HG03066 (cell line): ENCODE measurements around the gene CARD9.
"Not testable (repeated sequence)": the region's sequence is repeated elsewhere in the genome, so short reads cannot be mapped to it uniquely, and the experiment has no call there.

Source experiments
- ATAC-seq: cut with Tn5 transposase; IDR thresholded peaks from one replicate; pipeline ENCODE4 v1.9.1; 2021; ENCODE audit warnings: low read depth; ENCODE audit not compliant: unreplicated experiment

CARD9 gene

DNA sequence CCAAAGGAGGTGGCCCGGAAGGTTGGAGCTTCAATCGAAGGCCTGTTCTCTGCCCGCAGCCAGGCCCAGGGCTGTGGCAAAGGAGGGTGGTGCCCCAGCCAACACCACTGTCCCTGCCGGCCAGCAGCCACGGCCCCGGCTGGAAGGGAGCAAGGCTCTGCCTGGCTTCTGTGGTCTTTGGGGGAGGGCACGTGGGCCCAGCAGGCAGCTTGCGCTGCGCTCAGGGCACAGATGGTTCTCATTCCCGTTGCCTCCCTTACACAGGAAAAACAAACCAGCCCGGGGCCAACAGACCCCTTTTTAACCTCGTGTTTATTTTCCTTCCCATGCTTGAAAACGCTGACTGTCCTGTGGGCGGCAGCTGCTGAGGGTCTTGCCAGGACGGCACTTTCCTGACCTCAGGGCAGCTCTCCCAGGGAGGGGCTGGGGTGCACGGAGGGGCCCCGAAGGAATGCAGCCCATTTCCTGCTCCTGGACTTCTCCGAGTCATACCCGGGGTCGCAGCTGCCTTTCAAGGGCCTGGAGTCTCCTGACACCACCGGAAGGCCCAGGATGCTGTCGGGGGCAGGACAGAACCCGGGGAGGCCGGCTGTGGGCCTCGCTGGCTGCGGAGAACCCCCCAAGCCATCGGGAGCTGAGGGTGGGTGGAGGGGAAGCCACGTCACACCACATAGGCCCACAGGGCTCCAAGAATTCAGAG, 47.3 kb downstream of the CARD9 start:
- no peak for ATAC-seq

DNA sequence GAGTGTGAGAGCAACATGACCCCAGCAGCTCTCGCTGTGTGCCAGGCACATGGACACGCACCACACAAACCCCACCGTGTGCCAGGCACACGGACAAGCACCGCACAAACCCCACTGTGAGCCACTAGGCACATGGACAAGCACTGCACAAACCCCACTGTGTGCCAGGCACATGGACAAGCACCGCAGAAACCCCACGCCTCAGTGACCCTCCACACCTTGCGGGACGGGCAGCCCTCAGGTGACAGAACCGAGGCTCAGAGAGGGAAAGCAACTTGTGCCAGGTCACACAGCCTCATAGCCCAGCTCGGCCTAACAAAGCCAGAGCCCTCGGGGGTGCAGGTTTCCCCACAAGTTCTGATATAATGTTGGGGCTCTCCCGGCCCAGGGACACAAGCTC, 48.1 kb downstream of the CARD9 start:
- ATAC-seq: no peak

DNA sequence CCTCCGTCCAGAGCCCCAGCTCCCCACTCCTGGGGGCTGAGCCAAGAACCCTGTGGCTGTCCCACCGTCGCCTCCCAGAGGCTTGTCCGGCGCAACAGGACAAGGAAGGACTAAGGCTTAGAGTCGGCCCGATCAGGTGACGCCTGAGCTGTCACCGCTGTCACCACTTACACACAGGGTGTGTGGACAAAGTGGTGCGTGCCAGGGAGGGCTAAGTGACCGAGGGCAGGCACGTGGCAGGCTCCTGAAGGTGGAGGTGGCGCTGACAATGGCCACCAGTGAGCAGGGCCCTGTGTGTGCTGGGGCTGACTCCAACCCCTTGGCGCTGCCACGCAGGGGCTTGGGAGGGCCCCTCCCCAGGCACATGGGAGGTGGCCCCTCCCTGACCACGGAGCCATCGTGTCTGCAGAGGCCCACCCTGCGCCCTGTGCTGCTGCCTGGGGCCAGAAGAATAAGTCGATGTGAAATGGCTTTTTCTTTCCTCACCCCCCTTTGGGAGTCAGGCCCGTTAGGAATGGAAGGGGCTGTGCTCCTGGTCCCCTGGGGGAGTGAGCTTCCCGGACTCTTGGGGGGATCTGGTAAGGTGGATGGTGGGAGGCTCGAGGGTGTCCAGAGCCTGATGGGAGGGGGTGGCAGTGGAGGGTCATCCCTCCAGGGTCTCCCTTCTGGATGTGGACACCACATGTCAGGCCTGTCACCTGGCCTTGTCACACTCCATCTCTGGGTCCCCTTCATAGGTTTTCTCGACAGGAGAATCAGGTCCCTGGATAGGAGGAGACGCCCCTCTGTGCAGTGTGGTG, 48.8 kb downstream of the CARD9 start:
- ATAC-seq: no peak

DNA sequence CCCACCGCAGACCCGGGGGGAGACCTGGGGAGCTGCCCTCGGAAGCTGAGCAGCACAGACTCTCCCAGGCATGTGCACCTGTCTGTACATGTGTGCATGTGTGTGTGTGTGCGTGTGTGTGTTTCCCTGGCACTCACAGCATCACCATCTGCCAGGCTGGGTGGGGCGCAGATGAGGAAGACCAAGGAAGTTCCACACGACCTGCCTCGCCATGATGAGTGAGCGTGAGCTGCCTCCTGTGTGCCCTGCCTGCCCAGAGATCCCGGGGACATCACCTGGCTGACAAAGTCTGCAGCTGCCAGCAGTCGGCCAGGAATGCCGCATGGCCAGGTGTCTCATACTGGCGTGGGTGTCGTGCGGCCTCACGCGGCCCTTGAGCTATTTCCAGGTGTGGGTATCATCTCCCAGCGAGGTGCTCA, 50.1 kb downstream of the CARD9 start:
- no peak for ATAC-seq

DNA sequence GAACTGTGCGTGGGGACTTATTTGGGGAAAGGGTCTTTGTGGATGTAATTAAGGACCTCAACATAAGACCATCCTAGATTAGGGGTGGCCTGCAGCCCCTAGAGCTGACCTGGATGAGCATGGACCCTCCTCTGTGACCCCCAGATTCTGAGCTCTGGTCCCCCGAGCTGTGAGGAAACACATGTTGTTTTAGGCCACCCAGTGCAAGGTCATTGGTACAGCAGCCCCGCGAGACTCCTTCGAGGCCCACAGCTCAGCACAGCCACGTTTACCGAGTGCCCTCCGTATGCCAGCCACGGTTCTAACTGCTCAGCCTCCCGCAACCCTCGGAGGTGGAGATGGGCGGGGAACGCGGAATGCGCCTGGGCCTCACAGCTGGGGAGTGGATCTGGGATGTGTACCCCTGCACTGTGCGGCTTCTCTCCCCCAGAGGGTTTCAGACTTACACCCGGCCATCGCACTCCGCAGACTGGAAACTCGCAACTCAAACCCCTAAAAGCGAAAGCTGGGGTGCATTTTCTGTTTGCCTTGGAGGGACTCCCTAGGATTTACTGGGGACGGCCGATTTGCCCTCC, 50.6 kb downstream of the CARD9 start:
- no peak for ATAC-seq

DNA sequence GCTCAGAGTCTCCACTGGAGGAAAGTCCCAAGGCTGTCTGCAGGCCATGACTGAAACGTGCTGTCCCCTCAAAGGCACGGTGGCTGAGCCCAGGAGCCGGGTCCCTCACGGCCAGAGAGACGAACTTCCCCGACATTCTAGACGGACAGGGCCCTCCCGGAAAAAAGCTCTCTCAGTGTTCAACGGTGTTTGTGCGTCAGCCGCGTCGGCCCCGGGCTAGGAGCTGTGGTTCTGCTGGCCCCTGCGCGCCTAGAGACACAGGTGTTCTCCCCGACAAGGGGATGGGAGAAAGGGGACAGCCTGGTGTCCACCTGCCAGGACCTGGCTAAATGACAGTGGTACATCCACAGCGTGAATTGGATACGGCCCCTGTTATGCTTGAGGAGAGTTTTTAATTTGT, 51.9 kb downstream of the CARD9 start:
- ATAC-seq: no peak

DNA sequence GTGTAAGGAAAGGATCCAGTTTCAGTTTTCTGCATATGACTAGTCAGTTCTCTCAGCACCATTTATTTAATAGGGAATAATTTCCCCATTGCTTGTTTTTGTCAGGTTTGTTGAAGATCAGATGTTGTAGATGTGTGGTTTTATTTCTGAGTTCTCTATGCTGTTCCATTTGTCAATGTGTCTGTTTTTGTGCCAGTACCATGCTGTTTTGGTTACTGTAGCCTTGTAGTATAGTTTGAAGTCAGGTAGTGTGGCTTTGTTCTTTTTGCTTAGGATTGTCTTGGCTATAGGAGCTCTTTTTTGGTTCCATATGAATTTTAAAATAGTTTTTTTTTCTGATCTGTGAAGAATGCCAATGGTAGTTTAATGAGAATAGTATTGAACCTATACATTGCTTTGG, 52.5 kb downstream of the CARD9 start:
- not testable (repeated sequence) for ATAC-seq

DNA sequence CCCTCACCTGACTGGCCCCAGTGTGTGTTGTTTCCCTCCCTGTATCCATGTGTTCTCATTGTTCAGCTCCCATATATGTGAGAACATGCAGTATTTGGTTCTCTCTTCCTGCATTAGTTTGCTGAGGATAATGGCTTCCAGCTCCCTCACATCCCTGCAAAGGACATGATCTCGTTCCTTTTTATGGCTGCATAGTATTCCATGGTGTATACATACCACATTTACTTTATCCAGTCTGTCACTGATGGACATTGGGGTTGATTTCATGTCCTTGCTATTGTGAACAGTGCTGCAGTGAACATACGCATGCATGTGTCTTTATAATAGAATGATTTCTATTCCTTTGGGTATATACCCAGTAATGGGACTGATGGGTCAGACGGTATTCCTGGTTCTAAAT, 53.5 kb downstream of the CARD9 start:
- ATAC-seq: not testable (repeated sequence)

DNA sequence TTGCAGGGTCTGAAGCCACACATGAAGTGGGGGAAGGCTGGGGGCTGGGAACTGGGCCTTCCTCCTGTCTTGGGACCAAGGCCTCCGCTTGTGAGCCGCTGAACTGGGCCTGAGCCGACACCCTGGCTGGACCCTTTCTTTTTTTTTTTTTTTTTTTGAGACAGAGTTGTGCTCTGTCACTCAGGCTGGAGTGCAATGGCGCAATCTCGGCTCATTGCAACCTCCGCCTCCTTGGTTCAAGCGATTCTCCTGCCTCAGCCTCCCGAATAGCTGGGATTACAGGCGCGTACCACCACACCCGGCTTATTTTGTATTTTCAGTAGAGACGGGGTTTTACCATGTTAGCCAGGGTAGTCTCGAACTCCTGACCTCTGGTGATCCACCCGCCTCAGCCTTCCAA, 54.2 kb downstream of the CARD9 start:
- ATAC-seq: not testable (repeated sequence)

DNA sequence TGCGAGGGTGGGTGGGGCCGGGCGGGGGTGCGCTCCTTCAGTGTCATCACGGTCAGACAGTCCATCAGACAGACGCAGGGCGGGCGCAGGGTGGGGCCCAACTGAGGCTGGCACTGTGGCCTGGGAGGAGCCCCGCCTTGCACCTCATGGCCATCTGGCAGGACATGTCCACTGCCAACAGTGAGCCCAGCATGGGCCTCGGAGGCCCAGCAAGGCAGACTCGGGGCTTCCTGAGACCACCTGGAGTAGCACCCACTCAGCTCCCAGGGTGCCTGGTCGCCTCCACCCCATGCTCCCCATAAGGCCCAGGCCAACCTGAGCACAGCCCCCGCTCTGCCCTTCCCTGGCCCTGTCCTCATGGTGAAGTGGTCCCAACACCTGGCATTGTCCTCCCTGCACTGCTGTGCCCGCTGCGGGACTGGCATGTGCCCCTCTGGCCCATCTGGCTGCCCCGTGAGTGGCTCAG, 54.7 kb downstream of the CARD9 start:
- ATAC-seq: no peak

DNA sequence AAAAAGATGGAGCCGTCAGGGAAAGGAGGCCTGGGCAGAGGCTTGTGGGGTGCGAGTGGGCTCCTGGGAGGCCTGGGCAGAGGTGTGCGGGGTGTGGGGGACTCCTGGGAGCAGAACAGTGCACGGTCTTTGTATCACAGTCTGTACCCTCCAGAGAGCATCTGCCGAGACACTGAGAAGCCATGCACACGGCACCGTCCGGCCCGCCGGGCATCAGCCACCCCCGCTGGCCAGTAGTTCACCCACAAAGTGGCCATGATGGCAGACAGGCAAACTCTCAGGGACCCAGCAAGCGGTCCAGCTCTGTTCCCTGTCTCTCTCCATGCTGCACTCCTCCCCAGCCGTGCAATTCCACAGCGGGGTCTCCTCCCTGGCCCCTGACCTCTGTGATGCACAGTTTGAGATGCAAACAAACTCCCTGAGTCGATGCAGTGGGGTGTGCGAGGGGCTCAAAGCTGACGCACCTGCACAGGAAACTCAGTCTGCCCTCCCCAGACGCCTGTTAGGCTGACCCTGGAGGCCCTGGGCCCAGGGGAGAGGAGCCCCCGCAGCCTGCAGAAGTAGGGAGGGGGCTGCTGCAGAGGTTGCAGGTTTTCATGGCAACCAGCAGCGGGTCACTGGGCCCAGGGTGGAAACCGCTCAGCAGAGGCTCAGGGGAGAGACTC, 55.2 kb downstream of the CARD9 start:
- no peak for ATAC-seq

DNA sequence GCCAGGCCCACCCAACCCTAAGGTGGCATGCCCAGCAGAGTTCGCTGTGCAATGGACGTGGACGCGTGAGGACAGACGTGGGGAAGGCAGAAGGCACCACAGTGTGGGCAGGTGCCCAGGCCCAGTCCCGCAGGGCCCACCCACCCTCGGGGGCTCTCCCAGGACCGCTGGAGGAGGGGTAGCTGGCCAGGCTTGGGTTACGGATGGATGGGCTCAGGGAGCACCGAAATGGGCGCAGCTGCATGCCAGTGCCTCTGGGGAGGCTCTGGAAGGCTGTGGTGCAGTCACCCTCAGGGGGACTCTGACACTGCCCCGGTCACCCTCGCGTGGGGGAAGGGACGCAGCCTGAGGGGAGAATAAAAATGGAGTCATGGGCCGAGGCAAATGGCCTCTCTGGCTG, 55.8 kb downstream of the CARD9 start:
- no peak for ATAC-seq

DNA sequence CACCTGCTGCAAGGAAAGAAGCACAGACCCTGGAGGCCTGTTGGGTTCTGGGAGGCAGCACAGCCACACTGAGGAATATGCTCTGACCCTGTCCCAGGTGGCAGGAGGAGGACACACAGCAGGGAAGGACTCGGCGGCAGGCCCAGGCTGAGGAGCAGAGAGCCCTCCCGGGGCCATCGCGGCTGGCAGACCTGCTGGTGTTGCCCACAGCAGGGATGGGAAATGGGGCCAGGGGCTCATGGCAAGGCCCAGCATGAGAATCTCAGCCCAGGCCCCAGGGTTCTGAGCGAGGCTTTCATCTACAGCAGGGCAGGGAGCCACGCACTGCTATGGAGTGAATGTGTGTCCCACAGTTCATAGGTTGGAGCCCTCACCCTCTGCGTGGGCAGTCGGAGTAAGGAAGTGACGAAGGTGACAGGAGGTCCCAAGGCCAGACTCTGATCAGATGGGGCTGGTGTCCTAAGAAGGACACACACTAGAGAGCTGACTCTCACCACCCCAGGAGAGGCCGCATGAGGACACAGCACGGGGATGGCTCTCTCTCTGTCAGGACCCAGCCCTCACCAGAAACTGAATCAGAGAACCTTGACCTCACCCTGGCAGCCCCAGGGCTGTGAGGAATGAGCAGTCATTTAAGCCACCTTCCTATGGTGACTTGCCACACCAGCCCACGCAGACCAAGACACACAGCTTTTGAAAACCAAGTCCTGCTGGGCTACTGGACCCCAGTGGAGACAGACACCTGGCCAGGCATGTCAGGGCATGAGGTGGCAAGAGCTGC, 56.4 kb downstream of the CARD9 start:
- ATAC-seq: no peak

DNA sequence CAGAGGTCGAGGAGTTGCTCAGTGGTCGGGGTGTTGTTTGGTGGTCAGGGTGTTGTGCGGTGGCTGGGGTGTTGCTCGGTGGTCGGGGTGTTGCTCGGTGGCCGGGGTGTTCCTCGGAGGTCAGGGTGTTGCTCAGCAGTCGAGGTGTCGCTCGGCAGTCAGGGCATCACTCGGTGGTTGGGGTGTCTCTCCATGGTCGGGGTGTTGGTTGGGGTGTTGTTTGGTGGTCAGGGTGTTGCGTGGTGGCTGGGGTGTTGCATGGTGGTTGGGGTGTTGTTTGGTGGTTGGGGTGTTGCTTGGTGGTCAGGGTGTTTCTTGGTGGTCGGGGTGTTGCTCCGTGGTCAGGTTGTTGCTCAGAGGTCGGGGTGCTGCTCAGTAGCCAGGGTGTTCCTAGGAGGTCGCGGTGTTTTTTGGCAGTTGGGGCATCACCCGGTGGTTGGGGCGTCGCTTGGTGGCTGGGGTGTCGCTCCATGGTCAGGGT, 57.2 kb downstream of the CARD9 start:
- ATAC-seq: no peak

DNA sequence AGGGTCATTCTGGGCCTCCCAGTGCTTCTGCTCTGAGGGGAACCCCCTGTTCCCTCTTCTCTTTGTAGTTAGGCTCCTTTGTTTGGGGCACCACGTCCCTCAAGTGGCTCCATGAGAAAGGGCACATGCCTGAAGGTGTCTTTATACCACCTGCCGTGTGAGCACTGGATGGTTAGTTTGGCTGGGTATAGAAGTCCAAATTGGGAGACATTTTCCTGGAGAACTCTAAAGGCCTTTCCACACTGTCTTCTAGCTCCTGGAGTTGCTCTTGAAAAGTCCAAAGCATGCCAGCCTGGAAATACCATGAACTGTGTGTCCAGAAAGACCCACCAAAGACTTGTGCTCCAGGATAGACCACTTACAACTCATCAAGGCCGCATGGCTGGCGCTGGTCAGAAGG, 58.5 kb downstream of the CARD9 start:
- no peak for ATAC-seq

DNA sequence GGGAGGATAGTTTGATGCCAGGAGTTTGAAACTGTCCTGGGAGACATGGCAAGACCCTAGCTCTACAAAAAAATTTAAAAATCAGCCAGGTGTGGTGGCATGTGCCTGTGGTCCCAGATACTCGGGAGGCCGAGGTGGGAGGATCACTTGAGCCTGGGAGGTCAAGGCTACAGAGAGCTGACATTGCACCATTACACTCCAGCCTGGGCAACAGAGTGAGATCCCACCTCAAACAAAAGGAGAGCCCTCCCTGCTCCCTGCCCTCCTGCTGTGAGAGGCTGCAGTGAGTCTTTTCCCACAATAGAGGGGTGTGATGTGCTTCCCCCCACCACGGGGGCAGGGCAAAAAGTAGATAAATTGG, 59.4 kb downstream of the CARD9 start:
- no peak for ATAC-seq
